K562 (cell line): ENCODE results near the gene PPP1R15A. TPM values are rescaled to one million over a fixed set of nuclear protein-coding genes. Genes with fewer than 3 reads are reported as not detected.

ENCODE experiments used
- ADNP ChIP-seq: fragments of 200-800 bp; sonication (Bioruptor generic); IDR thresholded peaks from 2 replicates; pipeline ENCODE4 v1.6.1; 2016; ENCODE audit warnings: missing genetic modification characterization, missing compliant biosample characterization
- ATF1 ChIP-seq, 2 experiments: fragments of 450-650 bp in 1 of 2; IDR thresholded peaks; 2 replicates each; pipeline ENCODE4 v1.6.1; 2016; ENCODE audit warnings: missing compliant biosample characterization in 1 of 2, missing genetic modification characterization in 1 of 2
- ATF7 ChIP-seq: fragments of 450-650 bp; IDR thresholded peaks from 2 replicates; pipeline ENCODE4 v1.7.1; 2014; ENCODE audit warnings: mild to moderate bottlenecking, moderate library complexity
- CREM ChIP-seq: IDR thresholded peaks from 2 replicates; pipeline ENCODE4 v1.6.1; 2014; ENCODE audit warnings: antibody characterized with exemption, low read depth
- FOXJ3 ChIP-seq: sonication (generic); formaldehyde crosslinking; IDR thresholded peaks from 2 replicates; pipeline ENCODE4 v1.4.0; 2020; ENCODE audit warnings: mild to moderate bottlenecking, missing genetic modification reagents
- JUN ChIP-seq, 2 experiments: sonication (generic) in 1 of 2; formaldehyde crosslinking in 1 of 2; IDR thresholded peaks; 2 replicates each; pipeline versions ENCODE4 v1.6.1 to v1.8.0; 2012 to 2022; ENCODE audit warnings: borderline replicate concordance in 2 of 2, mild to moderate bottlenecking in 2 of 2, improper control_type of control experiment in 1 of 2, low read depth in 1 of 2, low read length in 1 of 2, missing genetic modification reagents in 1 of 2
- KLF6 ChIP-seq: fragments of 250-450 bp; sonication (Bioruptor Pico); IDR thresholded peaks from 2 replicates; pipeline ENCODE4 v1.4.0; 2020; ENCODE audit warnings: mild to moderate bottlenecking, moderate library complexity, borderline replicate concordance
- L3MBTL2 ChIP-seq: fragments of 450-650 bp; IDR thresholded peaks from 2 replicates; pipeline ENCODE4 v1.6.1; 2016; ENCODE audit warnings: mild to moderate bottlenecking, moderate library complexity
- MIER1 ChIP-seq: fragments of 450-650 bp; IDR thresholded peaks from 2 replicates; pipeline ENCODE4 v1.6.1; 2016; ENCODE audit warnings: antibody characterized with exemption, mild to moderate bottlenecking, low read depth
- MTA2 ChIP-seq: fragments of 450-650 bp; IDR thresholded peaks from 2 replicates; pipeline ENCODE4 v1.6.1; 2016; ENCODE audit warnings: low read depth
- NCOA2 ChIP-seq, 2 experiments: fragments of 450-650 bp; IDR thresholded peaks; 2 replicates each; pipeline ENCODE4 v1.6.1; 2018; ENCODE audit warnings: mild to moderate bottlenecking in 2 of 2, moderate library complexity in 1 of 2; ENCODE audit not compliant: partially characterized antibody in 2 of 2
- RAD51 ChIP-seq: fragments of 450-650 bp; IDR thresholded peaks from 2 replicates; pipeline ENCODE4 v1.7.1; 2016; ENCODE audit warnings: low read depth, mild to moderate bottlenecking, borderline replicate concordance
- RB1 ChIP-seq: fragments of 450-650 bp; IDR thresholded peaks from 2 replicates; pipeline ENCODE4 v1.6.1; 2017; ENCODE audit warnings: low read depth, mild to moderate bottlenecking
- SOX6 ChIP-seq: fragments of 450-650 bp; IDR thresholded peaks from 2 replicates; pipeline ENCODE4 v1.6.1; 2014; ENCODE audit warnings: mild to moderate bottlenecking
- SP1 ChIP-seq: sonication (generic); formaldehyde crosslinking; IDR thresholded peaks from 2 replicates; pipeline ENCODE4 v1.8.1; 2022; ENCODE audit warnings: mild to moderate bottlenecking, missing genetic modification reagents
- TAF15 ChIP-seq: fragments of 200-400 bp; formaldehyde crosslinking; IDR thresholded peaks from 2 replicates; pipeline ENCODE4 v1.6.1; 2017; ENCODE audit warnings: mild to moderate bottlenecking, low read depth, low read length, moderate library complexity
- TARDBP ChIP-seq: fragments of 450-650 bp; IDR thresholded peaks from 2 replicates; pipeline ENCODE4 v1.6.1; 2016
- TBL1XR1 ChIP-seq, 2 experiments: IDR thresholded peaks; 2 replicates each; pipeline ENCODE4 v1.6.1; 2012; ENCODE audit warnings: improper control_type of control experiment in 2 of 2, low read length in 2 of 2, mild to moderate bottlenecking in 1 of 2
- U2AF2 ChIP-seq: fragments of 200-400 bp; formaldehyde crosslinking; optimal IDR thresholded peaks from 2 replicates; pipeline ENCODE3; 2017; ENCODE audit warnings: low read depth, mild to moderate bottlenecking, low read length
- YBX1 ChIP-seq: fragments of 450-650 bp; IDR thresholded peaks from 2 replicates; pipeline ENCODE4 v1.7.1; 2016; ENCODE audit warnings: mild to moderate bottlenecking
- ZC3H8 ChIP-seq: fragments of 450-650 bp; IDR thresholded peaks from 2 replicates; pipeline ENCODE4 v1.6.1; 2017
- ZNF175 ChIP-seq: fragments of 200-800 bp; sonication (Bioruptor generic); IDR thresholded peaks from 2 replicates; pipeline ENCODE4 v1.6.1; 2016; ENCODE audit warnings: low read depth, mild to moderate bottlenecking, missing genetic modification characterization, missing compliant biosample characterization
- ZNF253 ChIP-seq: fragments of 250-450 bp; sonication (Bioruptor Pico); conservative IDR thresholded peaks from 2 replicates; pipeline ENCODE4 v1.6.1; 2021; ENCODE audit warnings: mild to moderate bottlenecking
- ZNF408 ChIP-seq: fragments of 250-450 bp; sonication (Bioruptor Pico); IDR thresholded peaks from 2 replicates; pipeline ENCODE4 v1.4.0; 2020; ENCODE audit warnings: low read depth, mild to moderate bottlenecking, moderate library complexity
- ZNF444 ChIP-seq: fragments of 250-450 bp; sonication (Bioruptor Pico); IDR thresholded peaks from 2 replicates; pipeline ENCODE4 v1.4.0; 2020; ENCODE audit warnings: mild to moderate bottlenecking, moderate library complexity
- ZNF75A ChIP-seq: fragments of 450-650 bp; formaldehyde crosslinking; IDR thresholded peaks from 2 replicates; pipeline ENCODE4 v1.4.0; 2020; ENCODE audit warnings: mild to moderate bottlenecking
- ZNF79 ChIP-seq: fragments of 250-450 bp; sonication (Bioruptor Pico); IDR thresholded peaks from 2 replicates; pipeline ENCODE4 v1.4.0; 2020; ENCODE audit warnings: low read depth, mild to moderate bottlenecking, moderate library complexity
- polyA plus RNA-seq, 8 experiments: library from polyadenylated mRNA; depleted of rRNA in 4 of 8; stranded (reverse) in 5 of 8; unstranded in 3 of 8; fragments of >200 nt; fragmentation: Nextera tagmentation in 2 of 8; fragmentation: Illumina TruSeq in 1 of 8; extraction: Ambion mirVana in 2 of 8; extraction: Trizol in 1 of 8; gene quantifications; 2 replicates each; pipeline versions ENCODE4 v1.2.1 to v1.2.3, GENCODE V29; 2011 to 2014; ENCODE audit warnings: inconsistent platforms in 1 of 8, missing spikeins in 1 of 8
- total RNA-seq, 7 experiments: library from RNA; depleted of rRNA in 6 of 7; stranded (reverse); fragments of >200 nt in 6 of 7; fragmentation: Illumina TruSeq in 2 of 7; extraction: Trizol in 2 of 7; gene quantifications; 2 replicates each; pipeline versions ENCODE4 v1.2.1 to v1.2.3, GENCODE V29; 2011 to 2021; ENCODE audit warnings: low replicate concordance in 1 of 7
- TF ChIP-seq, protein P1 (sequence below): sonication (generic); formaldehyde crosslinking; IDR thresholded peaks from 2 replicates; pipeline ENCODE4 v1.9.0; 2022; ENCODE audit warnings: mild to moderate bottlenecking, missing genetic modification reagents
- TF ChIP-seq, protein P2 (sequence below): sonication (generic); formaldehyde crosslinking; IDR thresholded peaks from 2 replicates; pipeline ENCODE4 v1.8.0; 2022; ENCODE audit warnings: missing genetic modification reagents, mild to moderate bottlenecking, moderate library complexity, borderline replicate concordance
- TF ChIP-seq, protein P3 (sequence below): sonication (generic); formaldehyde crosslinking; IDR thresholded peaks from 2 replicates; pipeline ENCODE4 v1.5.0; 2020; ENCODE audit warnings: missing genetic modification reagents

Gene PPP1R15A
- total and polyA plus RNA-seq, 9 of the 15 experiments (the other 6 are each of a cell fraction or from before 2014, with no cell fraction given) = 0.42 to 73.7 (median 44.0) TPM

DNA sequence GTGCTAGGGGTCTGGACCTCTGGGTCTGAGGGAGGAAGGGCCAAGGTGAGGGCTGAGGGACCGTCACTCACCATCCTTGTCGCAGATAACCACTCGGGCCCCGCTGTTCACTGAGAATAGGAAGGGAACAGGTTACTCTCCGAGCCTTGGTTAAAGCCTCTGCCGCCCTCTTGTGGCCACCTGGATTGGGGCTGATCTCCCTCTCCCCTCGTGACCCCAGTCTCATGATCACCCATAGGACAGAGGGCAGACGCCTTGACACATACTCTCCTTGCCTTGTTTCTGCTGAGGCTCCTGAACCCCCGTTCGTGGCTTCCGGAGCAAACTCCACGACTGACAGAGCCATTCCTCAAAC, 36.5 kb upstream of the PPP1R15A start (continued):
- TF ChIP-seq L3MBTL2 = peak; percentile 65; the same call in 1 of the 2 replicates
- no peak for TF ChIP-seq U2AF2
- no peak for TF ChIP-seq MIER1
- peak; percentile 70; the same call in 1 of the 2 replicates for TF ChIP-seq RB1
- peak; percentile 37; the same call in 1 of the 2 replicates for TF ChIP-seq JUN (IDR thresholded peaks at IDR 0.05; ENCODE audit: borderline replicate concordance, low read depth, low read length)
- no peak for TF ChIP-seq JUN (CRISPR knock-in tag; IDR thresholded peaks at IDR 0.05; ENCODE audit: borderline replicate concordance)
- peak; percentile 30; the same call in 1 of the 2 replicates for TF ChIP-seq ZNF175 (CRISPR knock-in tag)
- TF ChIP-seq TAF15 = no peak
- TF ChIP-seq, protein P1, sequence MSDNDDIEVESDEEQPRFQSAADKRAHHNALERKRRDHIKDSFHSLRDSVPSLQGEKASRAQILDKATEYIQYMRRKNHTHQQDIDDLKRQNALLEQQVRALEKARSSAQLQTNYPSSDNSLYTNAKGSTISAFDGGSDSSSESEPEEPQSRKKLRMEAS (CRISPR knock-in tag) = peak; percentile 64
- TF ChIP-seq FOXJ3 = no peak
- peak; percentile 47 for TF ChIP-seq CREM
- TF ChIP-seq, protein P2, sequence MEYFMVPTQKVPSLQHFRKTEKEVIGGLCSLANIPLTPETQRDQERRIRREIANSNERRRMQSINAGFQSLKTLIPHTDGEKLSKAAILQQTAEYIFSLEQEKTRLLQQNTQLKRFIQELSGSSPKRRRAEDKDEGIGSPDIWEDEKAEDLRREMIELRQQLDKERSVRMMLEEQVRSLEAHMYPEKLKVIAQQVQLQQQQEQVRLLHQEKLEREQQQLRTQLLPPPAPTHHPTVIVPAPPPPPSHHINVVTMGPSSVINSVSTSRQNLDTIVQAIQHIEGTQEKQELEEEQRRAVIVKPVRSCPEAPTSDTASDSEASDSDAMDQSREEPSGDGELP (CRISPR knock-in tag) = peak; percentile 73
- TF ChIP-seq ZNF444 = no peak
- TF ChIP-seq ZNF75A = no peak
- TF ChIP-seq KLF6 (CRISPR knock-in tag) = peak; percentile 23; the same call in 1 of the 2 replicates
- no peak for TF ChIP-seq ZC3H8
- TF ChIP-seq MTA2 = no peak
- no peak for TF ChIP-seq ATF1 (CRISPR knock-in tag; IDR thresholded peaks at IDR 0.05)
- peak; percentile 29; the same call in 1 of the 2 replicates for TF ChIP-seq ATF1 (tag; IDR thresholded peaks at IDR 0.05)
- TF ChIP-seq ATF7 = peak; percentile 59; the same call in 1 of the 2 replicates
- peak; percentile 51; the same call in 1 of the 2 replicates for TF ChIP-seq SP1
- no peak for TF ChIP-seq TBL1XR1 (IDR thresholded peaks at IDR 0.05; ENCODE audit: low read length in 2 of 2)
- TF ChIP-seq ZNF79 (CRISPR knock-in tag) = no peak
- peak; percentile 36; the same call in 1 of the 2 replicates for TF ChIP-seq SOX6
- no peak for TF ChIP-seq ZNF253
- no peak for TF ChIP-seq TARDBP
- TF ChIP-seq ZNF408 (CRISPR knock-in tag) = no peak
- peak; percentile 86 for TF ChIP-seq RAD51
- no peak for TF ChIP-seq YBX1
- TF ChIP-seq NCOA2 (IDR thresholded peaks at IDR 0.05; ENCODE audit: partially characterized antibody in 2 of 2) = no peak
- no peak for TF ChIP-seq ADNP (tag)
- TF ChIP-seq, protein P3, sequence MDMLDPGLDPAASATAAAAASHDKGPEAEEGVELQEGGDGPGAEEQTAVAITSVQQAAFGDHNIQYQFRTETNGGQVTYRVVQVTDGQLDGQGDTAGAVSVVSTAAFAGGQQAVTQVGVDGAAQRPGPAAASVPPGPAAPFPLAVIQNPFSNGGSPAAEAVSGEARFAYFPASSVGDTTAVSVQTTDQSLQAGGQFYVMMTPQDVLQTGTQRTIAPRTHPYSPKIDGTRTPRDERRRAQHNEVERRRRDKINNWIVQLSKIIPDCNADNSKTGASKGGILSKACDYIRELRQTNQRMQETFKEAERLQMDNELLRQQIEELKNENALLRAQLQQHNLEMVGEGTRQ (CRISPR knock-in tag) = peak; percentile 81
